H54 (cell line): Measurements from ENCODE around the gene HPX.

Experiments
- DNase-seq: peaks from one replicate; pipeline ENCODE4 v3.0.0; 2011; ENCODE audit warnings: low spot score, mixed read lengths; ENCODE audit not compliant: insufficient read length
- FAIRE-seq: peaks from 3 replicates; lab custom pipeline; 2011; peaks lifted over from hg19 to GRCh38; lab: Jason Lieb, UNC
- POLR2A ChIP-seq: IDR thresholded peaks from 2 replicates; pipeline ENCODE4 v1.6.1; 2011; ENCODE audit warnings: low read depth, mild to moderate bottlenecking, low read length

HPX gene

GRCh38 chr11:6440906-6441358, at the start of gene HPX:
Gene HPX (minus strand): TSS chr11:6440987. CDS start chr11:6440963, 24 bp downstream.
- DNase-seq, result no peak
- FAIRE-seq, result no peak

DNA sequence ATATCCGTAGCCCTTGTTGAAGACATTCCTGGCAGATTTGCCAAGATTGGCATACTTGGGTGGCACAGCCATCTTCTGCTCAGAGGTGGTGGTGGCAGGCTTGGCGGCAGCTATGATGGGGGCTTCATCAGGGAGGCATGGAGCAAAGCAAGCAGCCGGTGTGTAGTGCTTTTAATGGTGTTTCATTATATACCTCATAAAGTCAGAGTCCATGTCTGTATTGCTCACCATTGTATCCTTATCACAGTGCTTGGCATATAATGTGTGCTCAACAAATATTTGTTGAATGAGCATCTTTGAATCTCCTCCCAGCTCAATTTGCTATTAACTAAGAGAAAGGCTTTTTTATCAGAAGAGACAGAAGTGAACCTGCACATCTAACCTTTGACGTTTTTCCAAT, 48.5 kb upstream of the HPX start:
- no peak for DNase-seq
- no peak for TF ChIP-seq POLR2A
- FAIRE-seq, result no peak

More at GRCh38 chr11:6440906-6441358, at the start of gene HPX:
- TF ChIP-seq POLR2A, result no peak

- TF ChIP-seq POLR2A, result no peak
Measured at GRCh38 chr11:6488821-6489220, 48.0 kb upstream of the HPX start.

DNA sequence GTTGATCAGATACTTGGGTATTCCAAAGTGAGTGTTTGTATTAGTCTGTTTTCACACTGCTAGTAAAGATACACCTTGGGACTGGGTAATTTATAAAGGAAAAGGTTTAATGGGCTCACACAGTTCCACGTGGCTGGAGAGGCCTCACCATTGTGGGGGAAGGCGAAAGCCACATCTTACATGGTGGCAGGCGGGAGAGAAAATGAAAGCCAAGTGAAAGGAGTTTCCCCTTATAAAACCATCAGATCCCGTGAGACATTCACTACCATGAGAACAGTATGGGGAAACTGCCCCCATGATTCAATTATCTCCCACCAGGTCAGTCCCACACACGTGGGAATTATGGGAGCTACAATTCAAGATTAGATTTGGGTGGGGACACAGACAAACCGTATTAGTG, 47.6 kb upstream of the HPX start:
- DNase-seq, result no peak
- no peak for TF ChIP-seq POLR2A
- FAIRE-seq, result no peak

More at GRCh38 chr11:6488821-6489220, 48.0 kb upstream of the HPX start:
- no peak for DNase-seq
- FAIRE-seq, result no peak

GRCh38 chr11:6486938-6487337, 46.2 kb upstream of the HPX start:
- DNase-seq (no peak), FAIRE-seq (no peak)
- TF ChIP-seq POLR2A, result no peak

DNA sequence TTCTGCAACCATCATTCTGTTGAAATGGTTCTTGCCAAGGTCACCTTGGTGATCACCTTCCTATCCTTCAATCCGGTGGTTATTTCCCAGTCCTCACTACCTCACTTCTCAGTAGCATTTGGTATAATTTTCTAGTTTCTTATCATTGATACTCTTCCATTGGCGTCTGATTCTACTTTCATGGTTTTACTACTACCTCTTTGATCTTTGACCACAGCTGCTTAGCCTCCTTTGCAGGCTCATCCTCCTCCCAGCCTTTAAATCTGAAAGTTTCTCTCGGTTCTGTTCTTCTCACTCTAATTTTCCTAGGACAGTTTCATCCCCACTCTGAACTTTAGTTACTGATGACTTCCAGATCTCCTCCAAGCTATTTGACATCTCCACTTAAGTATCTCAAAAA, 45.5 kb upstream of the HPX start:
- no peak for TF ChIP-seq POLR2A
- FAIRE-seq (no peak), DNase-seq (no peak)

- FAIRE-seq (no peak), DNase-seq (no peak)
- TF ChIP-seq POLR2A, result no peak
Measured at GRCh38 chr11:6485661-6486060, 44.9 kb upstream of the HPX start.

GRCh38 chr11:6483015-6483414, 42.2 kb upstream of the HPX start:
- no peak for TF ChIP-seq POLR2A
- FAIRE-seq, result no peak
- no peak for DNase-seq

DNA sequence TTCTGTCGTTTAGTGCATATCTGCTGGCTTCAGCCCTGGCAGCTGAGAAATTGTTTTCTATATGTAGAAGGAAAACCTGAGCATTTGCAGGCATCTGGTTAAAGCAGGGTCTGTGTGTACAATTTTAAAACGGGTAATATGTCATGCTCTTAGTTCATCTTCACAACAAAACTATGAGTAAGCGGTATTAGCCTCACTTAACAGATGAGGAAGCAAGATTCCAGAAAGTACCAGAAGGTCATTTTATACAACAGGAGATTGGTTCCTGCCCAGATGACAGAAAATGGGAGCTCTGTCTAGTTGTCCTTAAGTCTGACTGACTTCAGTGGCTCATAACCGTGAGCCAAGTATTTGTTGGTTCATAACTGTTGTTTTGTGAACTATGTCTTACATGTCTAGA, 41.7 kb upstream of the HPX start:
- FAIRE-seq (no peak), DNase-seq (no peak)
- TF ChIP-seq POLR2A, result no peak

DNA sequence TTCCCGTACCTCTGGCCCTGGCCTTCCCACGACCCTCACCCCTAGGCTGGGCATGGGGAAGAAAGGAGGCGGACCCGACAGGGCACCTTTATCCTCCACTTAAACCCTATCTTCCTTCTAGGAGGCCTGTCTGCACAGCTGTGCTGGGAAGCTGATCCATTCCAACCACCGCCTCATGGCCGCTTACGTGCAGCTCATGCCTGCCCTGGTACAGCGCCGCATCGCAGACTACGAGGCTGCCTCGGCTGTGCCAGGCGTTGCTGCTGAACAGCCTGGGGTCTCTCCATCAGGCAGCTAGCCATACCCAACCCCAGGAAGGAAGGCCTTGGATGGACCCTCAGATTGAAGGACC, 41.1 kb upstream of the HPX start:
- FAIRE-seq, result no peak
- DNase-seq, result no peak
- TF ChIP-seq POLR2A, result no peak

DNA sequence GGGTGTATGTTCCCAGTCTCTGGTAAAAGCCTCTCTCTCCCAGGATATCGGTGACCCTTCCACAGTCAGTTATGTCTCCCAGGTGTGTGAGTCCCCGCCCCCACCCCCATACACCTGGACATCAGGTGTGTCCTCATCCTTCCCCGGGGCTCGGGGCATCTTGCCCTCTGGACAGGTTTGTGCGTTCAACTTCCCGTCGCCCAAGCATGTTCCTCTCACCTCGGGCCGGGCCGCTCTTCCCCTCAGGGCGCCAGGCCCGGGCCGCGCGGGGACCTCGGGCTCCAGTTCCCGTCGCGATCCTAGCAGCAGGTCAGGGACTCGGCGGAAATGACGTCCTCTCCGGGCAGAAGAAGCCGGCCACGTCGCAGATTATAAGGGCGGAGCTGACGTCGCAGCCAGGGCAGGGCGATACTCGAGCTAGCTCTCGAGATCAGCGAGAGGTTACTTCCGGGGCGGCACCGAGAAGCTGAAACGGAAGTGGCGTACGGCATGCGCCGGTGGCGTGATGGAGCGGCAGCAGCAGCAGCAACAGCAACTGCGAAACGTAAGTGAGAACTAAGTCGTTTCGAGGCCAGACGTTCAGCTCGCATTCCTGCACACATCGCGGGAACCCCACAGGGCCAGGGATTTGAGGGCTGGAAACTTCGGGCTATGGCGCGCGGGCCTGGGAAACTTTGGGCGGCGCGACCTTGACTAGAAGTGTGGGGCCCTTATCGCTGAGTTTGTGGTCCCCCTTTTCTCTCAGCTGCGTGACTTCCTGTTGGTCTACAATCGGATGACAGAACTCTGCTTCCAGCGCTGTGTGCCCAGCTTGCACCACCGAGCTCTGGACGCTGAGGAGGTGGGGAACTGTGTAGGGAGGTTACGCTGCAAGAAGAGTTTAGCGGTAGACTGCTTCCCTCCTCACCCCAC, 40.5 kb upstream of the HPX start, which contains the start of the genes ARFIP2 and TIMM10B:
ARFIP2 (minus strand) TSS at position 320 of the 912 bp plus-strand sequence. CDS start 910 bp downstream, outside the sequence.
TIMM10B (plus strand) TSS at position 490 of the 912 bp plus-strand sequence; CDS start at position 506, 16 bp downstream.
- peak; percentile 94 for TF ChIP-seq POLR2A
- FAIRE-seq (peak; percentile 86), DNase-seq (peak; percentile 100)

DNA sequence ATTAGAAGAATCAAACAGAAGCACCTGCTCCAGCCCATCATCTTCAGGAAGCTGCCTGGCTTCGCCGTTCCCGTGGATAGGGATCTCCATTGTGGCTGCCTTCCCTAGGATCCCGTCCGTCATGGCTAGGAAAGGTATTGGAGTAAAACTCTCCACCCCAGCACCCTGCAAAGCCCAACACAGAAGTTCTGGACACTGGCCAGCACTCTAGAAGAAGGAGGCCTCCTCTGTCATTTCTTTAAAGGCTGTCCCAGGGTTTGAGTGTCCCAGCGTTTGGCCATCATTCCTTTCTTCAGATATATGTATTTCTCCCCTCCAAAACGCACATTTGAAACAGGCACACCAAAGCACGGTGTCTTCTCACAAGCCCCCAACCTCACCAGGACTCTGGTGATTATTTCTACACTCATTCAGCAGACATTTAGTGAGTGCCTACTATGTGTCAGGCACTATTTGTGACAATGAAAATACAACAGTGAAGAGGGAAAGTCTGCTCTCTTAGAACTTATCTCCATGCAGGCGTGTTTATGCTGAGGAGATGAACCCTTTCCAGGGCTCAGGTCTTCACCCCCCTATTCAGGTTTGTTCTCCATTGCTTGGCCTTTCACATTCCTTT, 39.6 kb upstream of the HPX start:
- DNase-seq (no peak), FAIRE-seq (no peak)
- no peak for TF ChIP-seq POLR2A

DNA sequence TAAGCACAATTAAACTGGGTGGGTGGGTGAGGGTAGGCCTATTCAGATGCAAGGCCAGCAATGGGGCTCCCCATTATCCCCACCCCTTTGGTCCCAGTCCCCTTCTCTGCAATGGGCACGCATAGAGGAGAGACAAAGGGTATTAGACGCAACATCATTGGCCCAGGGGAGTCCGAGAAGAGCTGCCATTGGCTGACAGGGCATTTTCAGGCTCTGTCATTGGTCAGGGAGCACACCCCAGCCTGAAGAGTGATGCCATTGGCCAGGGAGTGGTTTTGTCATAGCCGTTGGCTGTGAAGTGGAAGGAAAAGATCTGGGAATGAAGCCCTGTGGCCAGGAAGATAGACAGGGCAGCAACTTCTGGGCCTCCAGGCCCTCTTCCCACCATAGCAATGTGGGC, 35.8 kb upstream of the HPX start:
- DNase-seq (no peak), FAIRE-seq (no peak)
- no peak for TF ChIP-seq POLR2A

DNA sequence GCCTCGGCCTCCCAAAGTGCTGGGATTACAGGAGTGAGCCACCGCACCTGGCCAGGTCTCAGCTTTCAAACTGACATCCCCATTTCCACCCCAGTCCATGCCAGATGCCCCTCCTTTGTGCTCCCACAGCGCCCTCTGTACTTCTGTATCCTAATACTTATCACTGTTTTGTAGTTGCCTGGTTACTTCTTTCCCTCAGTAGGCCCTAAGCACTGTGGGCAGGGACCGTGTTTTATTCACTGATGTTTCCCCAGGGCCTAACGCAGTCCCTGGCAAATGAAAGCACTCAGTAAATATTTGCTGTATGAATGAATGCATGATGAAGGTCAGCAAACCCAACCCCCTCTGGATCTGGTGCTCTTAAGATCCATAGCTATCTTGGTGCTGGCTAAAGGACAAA, 35.1 kb upstream of the HPX start:
- TF ChIP-seq POLR2A, result no peak
- DNase-seq, result no peak
- FAIRE-seq, result no peak
